Measurements from ENCODE around the gene MROH2A. TPM values are rescaled to one million over a fixed set of nuclear protein-coding genes. Genes with fewer than 3 reads are reported as not detected.

The MROH2A gene, protein sequence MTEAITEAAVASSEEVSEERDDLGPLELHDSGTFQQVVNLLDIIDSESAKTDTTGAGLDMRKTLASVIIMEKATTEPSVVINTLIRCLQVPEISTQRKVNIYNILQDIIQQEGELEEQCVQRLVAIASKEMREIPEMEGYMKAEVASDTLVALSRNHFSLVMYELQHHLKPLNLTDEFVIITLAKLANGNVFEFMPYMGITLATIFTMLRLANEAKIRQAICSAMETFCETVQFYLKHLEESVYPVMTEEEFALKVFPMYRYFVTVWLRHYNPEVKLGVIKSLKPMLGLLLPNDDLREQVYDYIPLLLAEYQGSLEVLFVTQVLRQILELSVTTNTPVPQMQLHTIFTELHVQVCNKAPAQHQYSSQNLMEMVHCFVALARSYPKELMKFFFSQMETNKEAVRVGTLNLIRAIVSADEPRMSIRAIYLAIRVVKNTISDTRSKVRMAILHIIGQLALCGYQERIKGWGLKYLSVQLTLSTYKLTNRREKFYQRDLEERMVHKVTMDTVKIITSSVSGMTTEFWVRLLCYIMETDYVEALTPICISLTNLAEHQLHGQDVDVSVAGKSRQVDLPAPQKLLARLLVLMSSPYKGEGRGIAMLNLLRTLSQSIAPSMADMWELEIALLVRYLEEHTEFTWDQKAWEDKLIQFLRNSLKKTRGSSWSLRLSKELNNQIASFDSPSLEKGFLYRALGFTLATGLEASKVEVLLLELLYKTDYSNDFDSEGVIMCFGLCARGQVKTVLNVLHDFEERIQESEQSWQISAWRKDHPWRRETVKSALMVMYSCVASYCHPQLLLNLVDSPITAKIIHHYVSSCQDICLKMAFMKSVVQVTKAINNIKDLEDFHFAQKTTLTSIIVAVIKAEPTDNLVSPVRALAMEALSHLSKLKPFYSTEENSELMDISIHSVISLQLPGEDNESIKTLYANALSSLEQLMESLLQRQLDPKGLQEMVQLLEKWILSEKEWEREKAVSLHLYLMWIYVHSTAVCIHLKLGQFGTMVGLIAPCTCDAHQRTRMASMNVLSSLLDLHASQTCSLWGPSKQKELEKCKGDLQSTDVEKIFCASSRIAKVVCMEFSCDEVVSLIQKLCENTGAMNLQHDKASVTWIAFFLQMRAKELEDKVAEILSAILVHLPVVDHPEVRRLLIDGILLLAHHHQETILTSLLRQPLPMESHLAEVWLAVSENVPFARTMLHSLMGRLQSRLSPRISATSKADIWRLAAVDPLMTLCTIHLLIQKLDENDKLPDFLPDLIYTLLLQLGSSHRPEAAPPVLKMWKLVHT (N-terminal part only)
- total RNA-seq: not detected

DNA sequence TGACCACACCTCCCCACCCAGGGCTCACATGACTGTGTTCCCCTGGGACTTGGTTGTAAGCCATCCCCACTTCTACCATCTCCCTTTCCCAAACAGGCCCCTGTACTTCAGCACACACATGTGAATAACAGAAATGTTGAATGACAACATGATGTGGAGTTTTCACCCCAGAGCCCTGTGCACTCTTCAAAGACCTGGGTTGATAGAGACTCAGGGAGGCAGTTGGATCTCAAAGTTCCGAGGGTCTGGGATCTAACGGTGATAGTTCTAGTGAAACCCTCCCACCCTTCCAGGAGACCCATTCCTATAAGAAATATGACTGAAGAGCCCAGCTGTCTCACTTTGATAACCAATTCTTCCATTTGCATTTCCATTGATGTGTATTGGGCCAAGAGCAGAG is at the start of gene MROH2A:
TSS of gene MROH2A (plus strand) at position 301 of the 400 bp plus-strand sequence. CDS start 1,029 bp downstream, outside the sequence.

DNA sequence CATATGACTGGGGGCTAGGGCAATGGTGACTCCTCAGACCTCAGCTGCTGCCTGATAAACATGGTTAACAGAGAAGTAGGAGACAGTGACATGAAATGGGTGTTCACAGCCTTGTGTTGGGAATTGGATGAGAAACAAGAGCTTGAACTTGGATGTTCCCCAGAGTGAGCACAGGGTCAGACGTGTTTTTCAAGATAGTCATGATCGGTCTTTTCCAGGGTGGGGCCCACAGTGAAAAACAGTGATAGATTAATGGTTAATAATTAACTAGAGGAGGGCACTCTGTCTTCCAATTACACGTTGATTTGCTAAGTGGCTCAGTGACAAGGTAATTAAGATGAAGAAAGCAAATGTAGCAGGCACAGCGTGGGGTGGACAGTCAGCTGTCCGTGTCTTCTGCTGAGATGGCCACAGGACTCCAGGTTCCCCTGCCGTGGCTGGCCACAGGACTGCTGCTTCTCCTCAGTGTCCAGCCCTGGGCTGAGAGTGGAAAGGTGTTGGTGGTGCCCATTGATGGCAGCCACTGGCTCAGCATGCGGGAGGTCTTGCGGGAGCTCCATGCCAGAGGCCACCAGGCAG is 49.3 kb upstream of the MROH2A start, which contains the start of gene UGT1A3:
TSS of gene UGT1A3 (plus strand) at position 320 of the 579 bp plus-strand sequence. CDS start at position 405, 85 bp downstream.

DNA sequence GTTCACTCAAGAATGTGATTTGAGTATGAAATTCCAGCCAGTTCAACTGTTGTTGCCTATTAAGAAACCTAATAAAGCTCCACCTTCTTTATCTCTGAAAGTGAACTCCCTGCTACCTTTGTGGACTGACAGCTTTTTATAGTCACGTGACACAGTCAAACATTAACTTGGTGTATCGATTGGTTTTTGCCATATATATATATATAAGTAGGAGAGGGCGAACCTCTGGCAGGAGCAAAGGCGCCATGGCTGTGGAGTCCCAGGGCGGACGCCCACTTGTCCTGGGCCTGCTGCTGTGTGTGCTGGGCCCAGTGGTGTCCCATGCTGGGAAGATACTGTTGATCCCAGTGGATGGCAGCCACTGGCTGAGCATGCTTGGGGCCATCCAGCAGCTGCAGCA is 18.1 kb upstream of the MROH2A start, which contains the start of gene UGT1A1:
TSS of gene UGT1A1 (plus strand) at position 228 of the 400 bp plus-strand sequence. CDS start at position 246, 18 bp downstream.

DNA sequence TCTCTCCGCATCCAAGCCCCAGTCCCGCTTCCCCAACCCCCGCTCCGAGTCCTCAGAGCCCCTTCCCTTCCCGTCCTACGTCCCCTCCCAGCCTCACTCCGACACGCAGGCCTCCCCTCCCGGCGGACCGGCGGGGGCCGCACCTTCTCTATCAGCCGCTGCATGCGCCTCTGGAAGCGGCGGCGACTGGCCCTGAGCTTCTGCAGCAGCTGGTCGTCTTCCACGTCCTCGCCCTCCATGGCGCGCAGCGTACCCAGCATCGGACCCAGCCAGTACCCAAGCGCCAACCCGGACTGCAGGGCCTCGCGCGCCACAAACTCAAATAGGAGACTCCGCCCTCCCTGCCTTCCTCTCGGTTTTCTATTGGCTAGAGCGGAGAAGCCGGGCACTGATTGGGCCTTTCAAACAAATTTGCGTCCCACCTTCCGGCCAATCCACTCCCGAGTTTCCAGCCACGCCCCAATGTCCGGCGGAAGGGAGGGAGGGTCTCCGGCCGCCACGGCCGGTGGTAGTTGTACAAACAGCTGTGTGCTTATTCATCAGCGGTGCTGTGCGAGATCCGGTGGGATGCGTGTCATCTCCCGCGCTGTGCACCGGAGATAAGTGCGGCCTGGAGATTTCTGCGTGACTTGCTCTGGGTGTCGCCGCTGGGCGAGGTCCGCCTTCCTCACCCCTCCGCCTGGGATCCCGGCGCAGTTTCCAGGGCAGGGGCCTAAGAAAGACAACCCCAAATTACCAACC is 76.3 kb downstream of the MROH2A start, which contains the start of gene HJURP:
TSS of gene HJURP (minus strand) at position 295 of the 741 bp plus-strand sequence. CDS start at position 260, 35 bp downstream.

DNA sequence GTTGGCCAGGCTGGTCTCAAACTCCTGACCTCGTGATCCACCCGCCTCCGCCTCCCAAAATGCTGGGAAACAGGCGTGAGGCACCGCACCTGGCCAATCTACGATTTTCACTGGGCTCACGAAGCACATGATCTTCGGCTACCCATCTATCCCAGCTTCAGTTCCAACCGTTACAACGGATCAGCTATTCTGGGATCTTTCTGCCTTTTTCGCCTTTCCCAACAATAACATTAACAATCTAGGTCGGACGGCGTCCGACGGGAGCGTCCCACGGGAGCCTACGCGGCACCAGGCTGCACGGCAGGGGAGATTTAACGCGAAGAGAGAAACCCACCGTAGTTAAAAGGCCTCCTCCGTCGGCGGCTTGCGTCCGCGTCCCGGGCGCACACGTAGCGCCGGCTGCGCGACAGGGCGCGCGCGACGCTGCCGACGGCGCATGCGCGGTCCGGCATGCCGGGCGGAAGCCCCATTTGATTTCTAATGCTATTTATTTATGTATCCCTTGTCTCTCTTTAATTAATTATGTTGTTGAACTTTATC is 89.9 kb downstream of the MROH2A start, which contains the start of gene MSL3B:
TSS of gene MSL3B (minus strand) at position 394 of the 540 bp plus-strand sequence.

Other genes with a start within 250 kb of the MROH2A start
- 21.0 TPM for gene USP40, start 211.5 kb upstream of the MROH2A start, total RNA-seq
- gene UGT1A8, start 160.7 kb upstream of the MROH2A start, total RNA-seq: not detected
- not detected for gene UGT1A10, start 141.9 kb upstream of the MROH2A start, total RNA-seq
- not detected for gene UGT1A9, start 106.4 kb upstream of the MROH2A start, total RNA-seq
- gene UGT1A7, start 96.4 kb upstream of the MROH2A start, total RNA-seq: not detected
- not detected for gene UGT1A6, start 85.4 kb upstream of the MROH2A start, total RNA-seq
- gene UGT1A5, start 65.4 kb upstream of the MROH2A start, total RNA-seq: not detected
- gene UGT1A4, start 59.6 kb upstream of the MROH2A start, total RNA-seq: not detected
- not detected for gene UGT1A3, start 49.3 kb upstream of the MROH2A start, total RNA-seq
- gene UGT1A1, start 18.1 kb upstream of the MROH2A start, total RNA-seq: not detected
- 3.8 TPM for gene HJURP, start 76.2 kb downstream of the MROH2A start, total RNA-seq
- gene TRPM8, start 139.0 kb downstream of the MROH2A start, total RNA-seq: not detected

Data from parietal lobe (tissue), 1 donor.